Fibroblast of the conjunctiva (primary cell): ENCODE data around the gene ANKIB1.
"Not testable (repeated sequence)": the region's sequence is repeated elsewhere in the genome, so short reads cannot be mapped to it uniquely, and the experiment has no call there.

Experiments used
- DNase-seq: peaks from one replicate; pipeline ENCODE4 v3.0.0-alpha.2; 2010; ENCODE audit warnings: low read depth

ANKIB1 gene

DNA sequence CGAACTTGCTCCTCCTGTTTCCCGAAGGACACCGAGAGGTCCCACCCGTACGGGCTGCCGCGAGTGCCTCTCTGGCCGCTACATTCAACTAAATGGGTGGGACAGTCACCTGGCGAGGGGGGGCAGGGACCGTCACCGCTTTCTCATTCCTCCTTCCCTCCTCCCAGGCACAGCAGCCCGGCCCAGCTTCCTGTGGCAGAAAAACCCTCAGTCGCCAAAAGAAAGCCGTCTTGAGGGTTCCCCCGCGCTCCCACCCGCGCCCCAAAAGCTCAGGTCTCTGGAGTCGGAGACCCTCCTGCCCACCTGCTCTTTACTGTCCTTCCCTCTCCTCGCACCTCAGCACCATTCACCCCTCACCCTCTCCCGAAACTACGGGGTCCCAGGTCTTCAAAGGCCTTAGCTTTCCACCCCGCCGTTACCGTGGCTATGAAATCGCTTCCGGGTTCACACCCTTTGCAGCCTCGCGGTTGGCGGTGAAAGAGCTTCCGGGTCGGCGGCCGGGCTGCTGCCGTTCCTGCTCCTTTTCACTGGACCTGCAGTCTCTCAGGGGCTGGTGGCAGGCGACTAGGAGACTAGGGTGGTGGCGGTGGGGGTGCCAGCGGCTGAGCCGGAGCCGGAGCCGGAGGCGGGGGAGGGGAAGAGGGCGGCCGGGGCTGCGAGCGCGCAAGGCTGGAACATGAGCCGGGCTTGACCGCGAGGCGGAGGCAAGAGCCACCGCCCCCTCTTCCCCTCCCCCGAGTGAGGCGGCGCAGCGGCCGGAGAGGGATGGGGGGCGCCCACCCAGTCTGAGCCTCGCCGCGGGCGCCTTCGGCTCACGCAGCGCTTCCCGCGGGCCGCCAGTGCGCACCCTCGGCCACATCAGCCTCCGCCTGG is at the start of gene ANKIB1, which contains the start of gene KRIT1:
Gene ANKIB1, plus strand, starts transcription at position 488 of the 873 bp plus-strand sequence. CDS start 49,005 bp downstream, outside the sequence.
Gene KRIT1, minus strand, starts transcription at position 428 of the 873 bp plus-strand sequence. CDS start 3,779 bp downstream, outside the sequence.
- peak; percentile 39 for DNase-seq

GRCh38 chr7:92200791-92201190 is 45.0 kb upstream of the ANKIB1 start:
- DNase-seq, result no peak

- no peak for DNase-seq
Measured at GRCh38 chr7:92205987-92206386, 39.8 kb upstream of the ANKIB1 start.

- DNase-seq, result no peak
Measured at GRCh38 chr7:92206672-92207071, 39.1 kb upstream of the ANKIB1 start.

DNA sequence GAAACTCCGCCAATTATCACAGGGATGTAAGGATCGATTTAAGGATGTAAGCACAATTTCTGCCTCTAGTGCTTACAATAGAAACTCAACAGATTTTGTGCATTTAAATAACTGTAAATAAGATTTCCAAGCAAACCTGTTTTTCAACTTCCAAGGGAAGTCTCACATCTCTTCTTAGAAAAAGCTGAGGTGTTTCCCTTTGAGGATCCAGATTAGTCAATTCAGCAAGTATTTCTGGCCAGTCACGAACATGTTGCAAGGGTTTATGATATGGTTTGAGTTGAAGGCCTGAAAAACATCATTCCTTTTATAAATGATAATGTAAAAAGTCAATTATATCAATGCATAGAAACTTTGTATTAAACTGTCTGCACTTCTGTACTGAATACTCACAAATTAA is 24.0 kb upstream of the ANKIB1 start:
- no peak for DNase-seq

DNA sequence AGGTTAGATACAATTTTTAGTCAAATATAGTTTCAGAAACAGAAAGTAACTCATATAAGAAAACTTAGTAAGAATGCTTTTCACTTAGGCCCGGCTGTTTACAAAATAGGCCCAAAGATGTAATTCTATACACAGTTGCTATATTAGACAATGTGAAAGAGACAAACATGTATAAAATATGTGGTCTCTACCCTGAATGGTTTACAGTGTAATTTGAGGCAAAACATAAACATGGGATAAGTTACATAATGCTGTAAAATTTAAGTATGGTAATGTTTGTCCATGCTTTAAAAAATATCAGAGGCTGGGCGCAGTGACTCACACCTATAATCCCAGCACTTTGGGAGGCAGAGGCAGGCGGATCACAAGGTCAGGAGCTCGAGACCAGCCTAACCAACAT is 18.8 kb upstream of the ANKIB1 start:
- no peak for DNase-seq

- DNase-seq, result no peak
Measured at GRCh38 chr7:92228100-92228499, 17.7 kb upstream of the ANKIB1 start.

GRCh38 chr7:92228742-92229141 is 17.0 kb upstream of the ANKIB1 start:
- DNase-seq, result no peak

GRCh38 chr7:92230547-92230946 is 15.2 kb upstream of the ANKIB1 start:
- DNase-seq, result no peak

- DNase-seq, result no peak
Measured at GRCh38 chr7:92242972-92243371, 2.8 kb upstream of the ANKIB1 start.

DNA sequence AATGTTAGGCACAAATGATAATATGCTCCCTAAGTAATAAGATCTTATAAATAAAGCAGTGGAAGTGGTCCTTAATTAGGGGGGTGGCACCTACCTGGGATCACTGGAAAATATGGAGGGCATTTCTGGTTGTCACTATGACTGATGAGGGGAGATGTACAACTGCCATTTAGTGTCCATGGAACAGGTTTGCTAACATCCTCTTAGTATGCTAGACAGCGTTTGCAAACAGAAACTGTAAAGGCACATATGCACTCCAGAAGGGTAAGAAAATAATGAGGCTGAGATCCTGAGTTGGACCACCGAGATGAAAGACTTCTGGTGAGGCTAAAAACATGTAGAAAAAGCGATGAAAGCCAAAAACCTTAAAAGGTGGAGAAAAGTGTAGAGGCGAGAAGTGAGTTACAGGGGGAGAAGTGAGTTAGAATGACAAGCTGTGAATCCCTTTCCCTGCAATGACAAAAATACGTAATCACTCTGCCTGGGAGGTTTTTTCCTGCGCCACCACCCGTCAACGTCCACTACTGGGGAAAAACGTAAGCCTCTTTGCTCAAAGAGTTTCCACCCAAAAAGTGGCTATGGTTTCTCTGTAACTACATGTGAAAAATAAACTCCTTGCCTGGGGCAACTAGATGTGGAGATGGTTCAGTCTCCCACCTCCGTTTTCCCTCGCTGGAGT is 827 bp upstream of the ANKIB1 start:
- DNase-seq, result no peak

DNA sequence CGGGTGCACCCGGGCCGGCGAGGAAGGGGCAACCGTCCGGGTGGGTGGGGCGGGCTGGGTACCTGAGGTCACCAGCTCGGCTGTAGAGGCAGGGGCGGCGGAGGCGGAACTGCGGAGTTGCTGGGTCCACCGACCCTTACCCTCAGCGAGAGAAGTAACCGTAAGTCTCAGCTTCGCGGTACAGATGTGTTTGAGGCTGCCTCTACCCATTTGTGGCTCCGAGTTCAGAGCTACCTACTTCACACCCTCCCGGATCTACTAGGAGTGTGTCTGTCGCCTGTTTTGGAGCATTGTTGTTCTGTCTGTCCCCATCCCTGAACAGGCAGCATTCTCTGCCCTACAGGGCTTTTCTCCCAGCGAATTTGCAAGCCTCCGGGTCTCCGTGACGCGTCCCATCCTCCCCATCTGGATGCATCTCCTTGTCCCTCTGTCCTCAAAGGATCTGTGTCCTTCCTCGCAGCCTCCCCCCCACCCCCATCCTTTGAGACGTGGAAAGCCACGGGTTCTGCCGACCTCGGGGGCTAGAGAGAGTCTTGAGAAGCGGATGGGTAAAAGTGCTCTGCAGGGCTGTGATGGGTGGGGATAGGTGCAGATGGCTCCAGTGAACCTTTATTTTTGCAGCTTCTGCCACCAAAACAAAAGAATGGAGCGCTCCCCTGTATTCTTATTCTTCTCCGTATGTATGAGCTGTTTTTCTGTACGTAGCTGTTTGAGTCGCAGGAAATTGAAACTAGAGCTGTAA is 757 bp downstream of the ANKIB1 start:
- DNase-seq, result no peak

DNA sequence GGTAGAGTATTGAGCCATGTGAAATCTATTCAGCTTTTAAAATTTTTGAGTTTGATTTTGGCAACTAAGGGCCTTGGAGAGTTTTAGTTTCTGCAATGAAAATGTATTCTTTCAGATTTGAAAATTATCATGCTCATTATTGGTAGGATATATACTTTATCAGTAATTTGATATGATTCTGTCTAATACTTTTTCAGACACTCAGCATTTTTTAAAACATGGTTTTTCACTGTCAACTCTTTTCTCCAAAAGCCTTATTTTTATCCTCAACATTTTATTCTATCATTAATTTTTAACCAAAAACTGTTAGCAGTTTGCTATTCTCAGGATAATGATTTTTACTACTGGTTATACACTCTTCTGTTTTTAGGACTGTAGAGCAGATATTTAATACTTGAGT is 4.8 kb downstream of the ANKIB1 start:
- no peak for DNase-seq

GRCh38 chr7:92251181-92251580 is 5.4 kb downstream of the ANKIB1 start:
- DNase-seq, result no peak

GRCh38 chr7:92253251-92253650 is 7.5 kb downstream of the ANKIB1 start:
- no peak for DNase-seq

DNA sequence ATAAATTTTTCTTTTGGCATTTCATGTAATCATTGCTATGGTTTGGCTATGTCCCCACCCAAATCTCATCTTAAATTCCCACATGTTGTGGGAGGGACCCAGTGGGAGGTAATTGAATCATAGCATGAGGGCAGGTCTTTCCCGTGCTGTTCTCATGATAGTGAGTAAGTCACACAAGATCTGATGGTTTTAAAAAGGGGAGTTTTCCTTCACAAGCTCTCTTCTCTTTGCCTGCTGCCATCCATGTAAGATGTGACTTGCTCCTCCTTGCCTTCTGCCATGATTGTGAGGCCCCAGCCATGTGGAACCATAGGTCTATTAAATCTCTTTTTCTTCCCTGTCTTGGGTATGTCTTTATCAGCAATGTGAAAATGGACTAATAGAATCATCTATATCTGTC is 9.0 kb downstream of the ANKIB1 start:
- not testable (repeated sequence) for DNase-seq

DNA sequence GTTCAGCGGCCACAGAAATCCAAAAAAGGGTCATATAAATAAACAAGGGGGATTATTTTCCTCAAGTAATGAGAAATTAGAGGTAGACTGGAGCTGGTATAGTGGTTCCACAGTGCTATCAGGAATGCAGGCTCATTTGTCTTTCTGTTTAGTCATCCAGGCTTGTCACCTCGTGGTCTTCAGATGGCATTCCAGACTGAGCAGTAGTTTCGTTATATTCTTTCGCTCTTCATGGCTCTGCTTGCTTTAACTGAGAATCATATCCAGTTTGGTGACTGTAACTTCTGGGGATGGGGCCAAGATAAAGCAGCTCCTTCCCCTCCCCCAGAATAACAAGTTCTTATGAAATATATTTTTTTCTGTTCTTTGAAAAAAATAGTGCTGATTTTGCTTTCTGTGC is 9.5 kb downstream of the ANKIB1 start:
- DNase-seq, result peak; percentile 12

DNA sequence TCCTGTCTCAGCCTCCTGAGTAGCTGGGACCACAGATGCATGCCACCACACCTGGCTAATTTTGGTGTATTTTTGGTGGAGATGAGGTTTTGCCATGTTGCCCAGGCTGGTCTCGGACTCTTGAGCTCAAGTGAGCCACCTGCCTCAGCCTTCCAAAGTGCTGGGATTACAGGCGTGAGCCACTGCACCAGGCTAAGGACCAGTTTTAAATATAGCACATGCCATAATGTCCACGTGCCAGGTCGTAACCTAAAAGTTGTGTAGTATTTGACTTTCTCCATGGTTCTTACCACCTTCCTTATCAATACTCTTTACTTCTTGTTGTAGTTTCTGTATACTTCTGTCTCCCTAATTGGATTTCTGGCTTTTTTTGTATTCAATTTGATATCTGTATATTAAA is 13.3 kb downstream of the ANKIB1 start:
- DNase-seq, result no peak

- no peak for DNase-seq
Measured at GRCh38 chr7:92259610-92260247, 14.0 kb downstream of the ANKIB1 start.

GRCh38 chr7:92260248-92260781 is 14.5 kb downstream of the ANKIB1 start:
- no peak for DNase-seq

- no peak for DNase-seq
Measured at GRCh38 chr7:92266415-92267241, 20.9 kb downstream of the ANKIB1 start.
